A549 (cell line): ENCODE results near the gene TSSK2. TPM values are rescaled to one million over a fixed set of nuclear protein-coding genes. Genes with fewer than 3 reads are reported as not detected.

Source experiments
- ATAC-seq, 2 experiments: fragments of 200-7000 bp in 1 of 2; fragments of >200 bp in 1 of 2; cut with Nextera tagmentation in 1 of 2; cut with Tn5 transposase in 1 of 2; 3 replicates each; pipeline versions ENCODE4 v1.8.0 to v1.9.1; 2018 to 2020; ENCODE audit warnings: mild to moderate bottlenecking in 1 of 2, moderate library complexity in 1 of 2
- CTCF ChIA-PET: fragments of 300-600 bp; sonication (Branson Sonifier 250); formaldehyde crosslinking; extraction: SDS; loops from one replicate; lab custom pipeline; 2021; ENCODE audit warnings: antibody characterized with exemption, inconsistent platforms; lab: Yijun Ruan, JAX
- POLR2A ChIA-PET: fragments of 350-600 bp; formaldehyde crosslinking; extraction: SDS; loops from one replicate; lab custom pipeline; 2021; ENCODE audit warnings: antibody characterized with exemption, inconsistent platforms; lab: Yijun Ruan, JAX
- DNase-seq, 2 experiments: peaks; one replicate each; pipeline versions ENCODE4 v3.0.0 to v3.0.0-alpha.2; 2011 to 2016; ENCODE audit warnings: low read depth in 1 of 2, low spot score in 1 of 2
- FAIRE-seq: peaks from 2 replicates; lab custom pipeline; 2011; peaks lifted over from hg19 to GRCh38; lab: Jason Lieb, UNC
- H3K27ac ChIP-seq, 2 experiments: fragments of >200 bp; sonication (Bioruptor Twin); formaldehyde crosslinking; 3 replicates each; pipeline ENCODE4 v1.5.1; 2016 to 2017
- H3K4me1 ChIP-seq: fragments of >200 bp; sonication (Bioruptor Twin); formaldehyde crosslinking; 3 replicates; pipeline ENCODE4 v1.6.1; 2016
- H3K4me2 ChIP-seq: fragments of >200 bp; sonication (Bioruptor Twin); formaldehyde crosslinking; 3 replicates; pipeline ENCODE4 v1.6.1; 2016
- H3K4me3 ChIP-seq: fragments of >200 bp; sonication (Bioruptor Twin); formaldehyde crosslinking; 3 replicates; pipeline ENCODE4 v1.5.1; 2016
- H3K9me3 ChIP-seq: fragments of >200 bp; sonication (Bioruptor Twin); formaldehyde crosslinking; 3 replicates; pipeline ENCODE4 v1.6.1; 2016
- BHLHE40 ChIP-seq: IDR thresholded peaks from 2 replicates; pipeline ENCODE4 v1.6.1; 2012; ENCODE audit warnings: low read depth, low read length, inconsistent platforms
- CBX2 ChIP-seq: fragments of 200-600 bp; sonication (generic); IDR thresholded peaks from 2 replicates; pipeline ENCODE4 v1.6.1; 2016; ENCODE audit warnings: low read depth, mild to moderate bottlenecking, borderline replicate concordance
- CBX8 ChIP-seq: fragments of 200-600 bp; sonication (generic); IDR thresholded peaks from 2 replicates; pipeline ENCODE4 v1.6.1; 2016
- CHD2 ChIP-seq: fragments of 150-350 bp; IDR thresholded peaks from 2 replicates; pipeline ENCODE4 v1.6.1; 2014; ENCODE audit warnings: low read length; ENCODE audit not compliant: partially characterized antibody
- EHF ChIP-seq: fragments of 250-450 bp; sonication (Bioruptor Pico); IDR thresholded peaks from 2 replicates; pipeline ENCODE4 v1.5.0; 2020; ENCODE audit warnings: mild to moderate bottlenecking
- EHMT2 ChIP-seq: fragments of 200-600 bp; sonication (generic); IDR thresholded peaks from 2 replicates; pipeline ENCODE4 v1.6.1; 2016; ENCODE audit warnings: antibody characterized with exemption, low read depth, mild to moderate bottlenecking, moderate library complexity
- EP300 ChIP-seq, 2 experiments: fragments of >200 bp; sonication (Bioruptor Twin); formaldehyde crosslinking; IDR thresholded peaks; 2 replicates in 1 of 2; 3 replicates in 1 of 2; pipeline ENCODE4 v1.6.1; 2016 to 2017
- ESRRA ChIP-seq: fragments of 150-350 bp; IDR thresholded peaks from 2 replicates; pipeline ENCODE4 v1.6.1; 2014; ENCODE audit warnings: mild to moderate bottlenecking, low read length, borderline replicate concordance
- FOSB ChIP-seq: fragments of 250-450 bp; sonication (Bioruptor Pico); IDR thresholded peaks from 2 replicates; pipeline ENCODE4 v1.5.0; 2020; ENCODE audit warnings: mild to moderate bottlenecking, moderate library complexity
- FOXS1 ChIP-seq: fragments of 250-450 bp; sonication (Bioruptor Pico); IDR thresholded peaks from 2 replicates; pipeline ENCODE4 v1.5.0; 2020; ENCODE audit warnings: mild to moderate bottlenecking, moderate library complexity
- GATA3 ChIP-seq: IDR thresholded peaks from 2 replicates; pipeline ENCODE4 v1.6.1; 2012; ENCODE audit warnings: borderline replicate concordance
- HOXA7 ChIP-seq: fragments of 250-450 bp; sonication (Bioruptor Pico); IDR thresholded peaks from 2 replicates; pipeline ENCODE4 v1.5.0; 2020; ENCODE audit warnings: mild to moderate bottlenecking, moderate library complexity
- HOXB13 ChIP-seq: fragments of 250-450 bp; sonication (Bioruptor Pico); IDR thresholded peaks from 2 replicates; pipeline ENCODE4 v1.5.0; 2020; ENCODE audit warnings: low read depth, mild to moderate bottlenecking, moderate library complexity
- HOXB5 ChIP-seq: fragments of 250-450 bp; sonication (Bioruptor Pico); IDR thresholded peaks from 2 replicates; pipeline ENCODE4 v1.5.0; 2020; ENCODE audit warnings: mild to moderate bottlenecking, moderate library complexity
- JUN ChIP-seq, 2 experiments: fragments of >200 bp; sonication (Bioruptor Twin); formaldehyde crosslinking; IDR thresholded peaks; 2 replicates in 1 of 2; 3 replicates in 1 of 2; pipeline ENCODE4 v1.6.1; 2016 to 2017
- KDM5A ChIP-seq: fragments of 200-600 bp; sonication (generic); IDR thresholded peaks from 2 replicates; pipeline ENCODE4 v1.6.1; 2016; ENCODE audit warnings: antibody characterized with exemption, mild to moderate bottlenecking
- MYC ChIP-seq: IDR thresholded peaks from 2 replicates; pipeline ENCODE4 v1.6.1; 2012; ENCODE audit warnings: mild to moderate bottlenecking, inconsistent platforms, low read length, improper control_type of control experiment, borderline replicate concordance
- NFE2L2 ChIP-seq: fragments of 150-350 bp; conservative IDR thresholded peaks from 2 replicates; pipeline ENCODE4 v1.6.1; 2014; ENCODE audit warnings: low read length
- NPAS2 ChIP-seq: fragments of 250-450 bp; sonication (Bioruptor Pico); IDR thresholded peaks from 2 replicates; pipeline ENCODE4 v1.8.0; 2022; ENCODE audit warnings: mild to moderate bottlenecking, moderate library complexity, borderline replicate concordance
- PHF8 ChIP-seq: fragments of 200-600 bp; sonication (generic); IDR thresholded peaks from 2 replicates; pipeline ENCODE4 v1.6.1; 2016; ENCODE audit warnings: low read depth, mild to moderate bottlenecking, antibody characterized with exemption, moderate library complexity, borderline replicate concordance
- RARB ChIP-seq: fragments of 250-450 bp; sonication (Bioruptor Pico); IDR thresholded peaks from 2 replicates; pipeline ENCODE4 v1.8.0; 2021; ENCODE audit warnings: mild to moderate bottlenecking, moderate library complexity
- RCOR1 ChIP-seq: fragments of 150-350 bp; IDR thresholded peaks from 2 replicates; pipeline ENCODE4 v1.6.1; 2014; ENCODE audit warnings: antibody characterized with exemption, low read length, low read depth
- RFX5 ChIP-seq: fragments of 450-650 bp; IDR thresholded peaks from 2 replicates; pipeline ENCODE4 v1.7.1; 2014; ENCODE audit warnings: antibody characterized with exemption, mild to moderate bottlenecking, moderate library complexity
- SMC3 ChIP-seq: fragments of >200 bp; sonication (Bioruptor Twin); formaldehyde crosslinking; IDR thresholded peaks from 3 replicates; pipeline ENCODE4 v1.6.1; 2018; ENCODE audit warnings: inconsistent platforms
- TP53 ChIP-seq: fragments of 250-450 bp; sonication (Bioruptor Pico); IDR thresholded peaks from 2 replicates; pipeline ENCODE4 v1.5.0; 2021; ENCODE audit warnings: mild to moderate bottlenecking, moderate library complexity
- ZNF302 ChIP-seq: fragments of 250-450 bp; sonication (Bioruptor Pico); IDR thresholded peaks from 2 replicates; pipeline ENCODE4 v1.9.0; 2021; ENCODE audit warnings: inconsistent platforms, mild to moderate bottlenecking, moderate library complexity
- ZSCAN20 ChIP-seq: fragments of 250-450 bp; sonication (Bioruptor Pico); IDR thresholded peaks from 2 replicates; pipeline ENCODE4 v1.8.0; 2022; ENCODE audit warnings: mild to moderate bottlenecking, moderate library complexity
- WGBS: methylation state at CpG from one replicate; pipeline ENCODE4 v1.1.6; 2017; ENCODE audit errors: missing lambda C conversion rate; 5-methylcytosine and 5-hydroxymethylcytosine counted together
- polyA plus RNA-seq, 4 experiments: library from polyadenylated mRNA; depleted of rRNA in 3 of 4; stranded (reverse); fragments of >200 nt; fragmentation: RNase III in 1 of 4; extraction: RNeasy Plus Mini Kit Qiagen cat#74134 plus additional on column Dnase treatment in 1 of 4; gene quantifications; 2 replicates in 3 of 4; 3 replicates in 1 of 4; pipeline ENCODE4 v1.2.3, GENCODE V29; 2011 to 2017
- TF ChIP-seq, protein P1 (sequence below): fragments of 150-350 bp; IDR thresholded peaks from 2 replicates; pipeline ENCODE4 v1.6.1; 2014; ENCODE audit warnings: low read depth, mild to moderate bottlenecking, low read length
- TF ChIP-seq, protein P2 (sequence below): fragments of 250-450 bp; sonication (Bioruptor Pico); IDR thresholded peaks from 2 replicates; pipeline ENCODE4 v1.5.0; 2020; ENCODE audit warnings: low read depth, mild to moderate bottlenecking, moderate library complexity
- TF ChIP-seq, protein P3 (sequence below): IDR thresholded peaks from 2 replicates; pipeline ENCODE4 v1.6.1; 2012
- TF ChIP-seq, protein P4 (sequence below): IDR thresholded peaks from 2 replicates; pipeline ENCODE4 v1.6.1; 2012

The TSSK2 gene
- polyA plus RNA-seq, 2 of the 4 experiments (the other 2 are of a cell fraction): not detected

DNA sequence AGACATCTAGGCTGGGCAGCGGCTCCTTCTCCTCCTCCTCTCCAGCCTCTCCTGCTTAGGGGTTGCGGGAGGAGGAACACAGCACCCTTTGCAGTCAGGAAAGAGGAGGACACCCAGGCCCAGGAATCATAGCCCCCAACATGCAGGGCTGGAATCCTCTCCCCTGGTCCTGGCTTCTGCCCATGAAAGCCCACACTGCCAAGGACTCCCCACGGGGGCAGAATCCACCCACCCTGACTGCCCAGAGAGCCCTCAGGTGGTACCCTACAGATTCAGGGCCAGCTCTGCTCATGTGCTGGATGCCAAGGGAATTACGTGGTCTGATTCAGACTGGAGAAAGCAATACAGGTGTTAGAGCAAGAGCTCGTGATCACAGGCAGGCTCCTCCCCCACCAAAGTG, 8.9 kb downstream of the TSSK2 start:
- H3K4me1 ChIP-seq: peaks cover 6% of the 10 kb centered on the region; the same call in 2 of the 3 replicates
- no peak for ATAC-seq
- WGBS: 95% methylated on average over 4 of the region's 5 CpGs
- no peak for FAIRE-seq
- TF ChIP-seq CBX2 (no peak), CBX8 (no peak), EHMT2 (no peak), FOSB (CRISPR knock-in tag) (no peak), ESRRA (no peak), BHLHE40 (no peak), ZSCAN20 (CRISPR knock-in tag) (no peak), FOXS1 (CRISPR knock-in tag) (no peak), RARB (CRISPR knock-in tag) (no peak), RFX5 (no peak), NFE2L2 (no peak), PHF8 (no peak), ZNF302 (CRISPR knock-in tag) (no peak), EP300 (IDR thresholded peaks at IDR 0.05) (no peak), CHD2 (no peak)
- TF ChIP-seq, protein P1, sequence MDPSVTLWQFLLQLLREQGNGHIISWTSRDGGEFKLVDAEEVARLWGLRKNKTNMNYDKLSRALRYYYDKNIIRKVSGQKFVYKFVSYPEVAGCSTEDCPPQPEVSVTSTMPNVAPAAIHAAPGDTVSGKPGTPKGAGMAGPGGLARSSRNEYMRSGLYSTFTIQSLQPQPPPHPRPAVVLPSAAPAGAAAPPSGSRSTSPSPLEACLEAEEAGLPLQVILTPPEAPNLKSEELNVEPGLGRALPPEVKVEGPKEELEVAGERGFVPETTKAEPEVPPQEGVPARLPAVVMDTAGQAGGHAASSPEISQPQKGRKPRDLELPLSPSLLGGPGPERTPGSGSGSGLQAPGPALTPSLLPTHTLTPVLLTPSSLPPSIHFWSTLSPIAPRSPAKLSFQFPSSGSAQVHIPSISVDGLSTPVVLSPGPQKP: no peak
- TF ChIP-seq, protein P2, sequence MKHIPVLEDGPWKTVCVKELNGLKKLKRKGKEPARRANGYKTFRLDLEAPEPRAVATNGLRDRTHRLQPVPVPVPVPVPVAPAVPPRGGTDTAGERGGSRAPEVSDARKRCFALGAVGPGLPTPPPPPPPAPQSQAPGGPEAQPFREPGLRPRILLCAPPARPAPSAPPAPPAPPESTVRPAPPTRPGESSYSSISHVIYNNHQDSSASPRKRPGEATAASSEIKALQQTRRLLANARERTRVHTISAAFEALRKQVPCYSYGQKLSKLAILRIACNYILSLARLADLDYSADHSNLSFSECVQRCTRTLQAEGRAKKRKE (CRISPR knock-in tag): no peak
- TF ChIP-seq, protein P3, sequence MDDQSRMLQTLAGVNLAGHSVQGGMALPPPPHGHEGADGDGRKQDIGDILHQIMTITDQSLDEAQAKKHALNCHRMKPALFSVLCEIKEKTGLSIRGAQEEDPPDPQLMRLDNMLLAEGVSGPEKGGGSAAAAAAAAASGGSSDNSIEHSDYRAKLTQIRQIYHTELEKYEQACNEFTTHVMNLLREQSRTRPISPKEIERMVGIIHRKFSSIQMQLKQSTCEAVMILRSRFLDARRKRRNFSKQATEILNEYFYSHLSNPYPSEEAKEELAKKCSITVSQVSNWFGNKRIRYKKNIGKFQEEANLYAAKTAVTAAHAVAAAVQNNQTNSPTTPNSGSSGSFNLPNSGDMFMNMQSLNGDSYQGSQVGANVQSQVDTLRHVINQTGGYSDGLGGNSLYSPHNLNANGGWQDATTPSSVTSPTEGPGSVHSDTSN: no peak
- TF ChIP-seq, all 56 proteins: peak for 0
- ChIA-PET POLR2A (no interaction called here), CTCF (no interaction called here)
- H3K4me3 ChIP-seq: no peak overlapping the region
- H3K9me3 ChIP-seq: no peaks in the 10 kb centered on the region
- no peak for DNase-seq
- no peak overlapping the region for H3K4me2 ChIP-seq
- H3K27ac ChIP-seq: no peak overlapping the region

DNA sequence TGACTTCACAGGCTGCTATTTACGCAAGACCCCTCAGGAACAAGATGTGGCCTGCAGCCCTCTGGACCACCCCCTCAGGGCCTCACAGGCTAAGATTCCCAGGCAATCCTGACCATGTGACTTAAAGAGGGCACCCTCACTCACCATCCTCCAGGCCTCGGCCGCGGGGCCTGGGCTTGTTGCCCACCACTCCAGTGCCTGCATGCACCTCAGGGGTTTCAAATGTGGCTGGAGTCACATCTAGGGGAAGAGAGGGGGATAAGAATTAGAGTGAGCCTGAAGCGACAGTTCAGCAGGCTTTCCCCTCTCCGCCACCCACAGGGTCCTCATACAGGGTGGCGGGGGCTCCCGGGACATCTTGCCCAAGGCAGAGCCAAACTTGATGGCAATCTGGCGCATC, 11.3 kb downstream of the TSSK2 start:
- 100% methylated on average over 1 of the region's 9 CpGs for WGBS
- Histone ChIP-seq H3K27ac (no peak overlapping the region), H3K4me1 (peaks cover 6% of the 10 kb centered on the region; the same call in 2 of the 3 replicates), H3K4me3 (no peak overlapping the region), H3K9me3 (no peaks in the 10 kb centered on the region), H3K4me2 (no peak overlapping the region)
- TF ChIP-seq CHD2 (no peak), NPAS2 (CRISPR knock-in tag) (no peak), JUN (IDR thresholded peaks at IDR 0.05) (no peak), HOXA7 (CRISPR knock-in tag) (no peak), RCOR1 (no peak), HOXB13 (CRISPR knock-in tag) (no peak), MYC (no peak), HOXB5 (no peak), EHF (CRISPR knock-in tag) (no peak), GATA3 (no peak), KDM5A (no peak), SMC3 (no peak), BHLHE40 (no peak), RARB (CRISPR knock-in tag) (no peak), TP53 (CRISPR knock-in tag) (no peak)
- TF ChIP-seq, protein P4, sequence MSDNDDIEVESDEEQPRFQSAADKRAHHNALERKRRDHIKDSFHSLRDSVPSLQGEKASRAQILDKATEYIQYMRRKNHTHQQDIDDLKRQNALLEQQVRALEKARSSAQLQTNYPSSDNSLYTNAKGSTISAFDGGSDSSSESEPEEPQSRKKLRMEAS: no peak
- DNase-seq: no peak
- ATAC-seq: no peak
- CTCF ChIA-PET: interaction anchor here (3.3 kb wide), 1 partner anchor 13 kb away, joined by 27 read pairs; no protein-coding TSS in a partner anchor
- POLR2A ChIA-PET: no interaction called here
- FAIRE-seq: no peak
